ENCODE measurements around the gene BEND6. TPM values are rescaled to one million over a fixed set of nuclear protein-coding genes. Genes with fewer than 3 reads are reported as not detected.

The BEND6 gene
- total RNA-seq, 1 experiment from 2014 or later, result not detected

GRCh38 chr6:57074383-57074782, 119.5 kb downstream of the BEND6 start:
- Histone ChIP-seq H3K4me3 (ENCODE audit: low read length) (no peak overlapping the region), H3K9me2 (replicated peaks; ENCODE audit: insufficient read depth, low read length) (no peaks in the 10 kb centered on the region), H3K4me2 (ENCODE audit: low read depth, low read length, poor library complexity, severe bottlenecking) (no peak overlapping the region), H3K4me1 (ENCODE audit: low read length) (no peaks in the 10 kb centered on the region), H4K20me1 (ENCODE audit: insufficient read depth, low read depth, low read length) (no peaks in the 10 kb centered on the region), H3K9me3 (ENCODE audit: low read length) (no peaks in the 10 kb centered on the region), H2AFZ (ENCODE audit: low read length) (no peak overlapping the region), H3K79me2 (ENCODE audit: low read length) (no peaks in the 10 kb centered on the region), H3K27me3 (ENCODE audit: low read length) (no peaks in the 10 kb centered on the region), H3K36me3 (ENCODE audit: insufficient read depth, low read length) (no peaks in the 10 kb centered on the region; the same call in 1 of the 2 replicates), H3K9ac (ENCODE audit: low read length) (no peak overlapping the region), H3K27ac (ENCODE audit: low read length) (no peak overlapping the region)
- DNase-seq, result no peak

DNA sequence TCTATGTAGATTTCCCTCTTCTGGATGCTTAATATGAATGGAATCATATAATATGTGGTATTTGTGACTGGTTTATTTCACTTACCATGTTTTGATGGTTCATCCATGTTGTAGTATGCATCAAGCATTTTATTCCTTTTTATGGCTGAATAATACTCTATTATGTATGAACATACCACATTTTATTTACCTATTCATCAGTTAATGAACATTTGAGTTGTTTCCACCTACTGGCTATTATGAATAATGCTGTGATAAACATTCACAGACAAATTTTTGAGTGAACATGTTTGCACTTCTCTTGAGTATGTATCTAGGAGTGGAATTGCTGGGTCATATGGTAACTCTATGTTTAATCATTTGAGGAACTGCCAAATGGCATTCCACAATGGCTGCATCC, 120.2 kb downstream of the BEND6 start:
- no peak for DNase-seq
- Histone ChIP-seq H3K36me3 (ENCODE audit: insufficient read depth, low read length) (no peaks in the 10 kb centered on the region; the same call in 1 of the 2 replicates), H3K27ac (ENCODE audit: low read length) (no peak overlapping the region), H3K9me3 (ENCODE audit: low read length) (no peaks in the 10 kb centered on the region), H4K20me1 (ENCODE audit: insufficient read depth, low read depth, low read length) (no peaks in the 10 kb centered on the region), H3K4me2 (ENCODE audit: low read depth, low read length, poor library complexity, severe bottlenecking) (no peak overlapping the region), H3K9ac (ENCODE audit: low read length) (no peak overlapping the region), H3K4me3 (ENCODE audit: low read length) (no peak overlapping the region), H3K79me2 (ENCODE audit: low read length) (no peaks in the 10 kb centered on the region), H3K9me2 (replicated peaks; ENCODE audit: insufficient read depth, low read length) (no peaks in the 10 kb centered on the region), H3K4me1 (ENCODE audit: low read length) (no peaks in the 10 kb centered on the region), H2AFZ (ENCODE audit: low read length) (no peak overlapping the region), H3K27me3 (ENCODE audit: low read length) (no peaks in the 10 kb centered on the region)

Small RNA genes within 50 kb of the gene (small RNA-seq; reads per million reads assigned to genes)
- not detected for gene FTH1P15
- gene RNU6-626P, result not detected

Other genes starting within 250 kb of the BEND6 start
- gene KIAA1586, start 91.6 kb downstream of the BEND6 start, total RNA-seq (2014; rRNA removed; shearing (Covaris generic); ENCODE audit: low replicate concordance), result 12.3 and 12.7 TPM in 2 replicates
- 48.1 and 92.3 TPM in 2 replicates for gene ZNF451, start 135.1 kb downstream of the BEND6 start, total RNA-seq (2014; rRNA removed; shearing (Covaris generic); ENCODE audit: low replicate concordance)
- gene BAG2, start 217.2 kb downstream of the BEND6 start, total RNA-seq (2014; rRNA removed; shearing (Covaris generic); ENCODE audit: low replicate concordance), result 9.0 and 19.5 TPM in 2 replicates